HCT116 (cell line): Measurements from ENCODE around the gene BNIP5. TPM values are rescaled to one million over a fixed set of nuclear protein-coding genes. Genes with fewer than 3 reads are reported as not detected.

Source experiments
- ATAC-seq: fragments of 200-7000 bp; cut with Tn5 transposase; 2 replicates; pipeline ENCODE4 v1.9.1; 2020; ENCODE audit warnings: mild to moderate bottlenecking, moderate library complexity
- BruUV-seq: library from RNA; stranded (reverse); fragments of 400-500 nt; replicated peaks from 2 replicates; lab custom pipeline; 2021; lab: Mats Ljungman, UMichigan
- CTCF ChIA-PET: fragments of 300-600 bp; sonication (Branson Sonifier 250); formaldehyde crosslinking; loops from one replicate; lab custom pipeline; 2021; ENCODE audit warnings: antibody characterized with exemption; lab: Charles Lee
- POLR2A ChIA-PET: fragments of 300-600, 350-600 bp; sonication (Branson Sonifier 250); formaldehyde crosslinking; loops from one replicate; lab custom pipeline; 2021; ENCODE audit warnings: antibody characterized with exemption; lab: Charles Lee
- RAD21 ChIA-PET, 2 experiments: fragments of 300-600 bp; sonication (Branson Sonifier 250); formaldehyde crosslinking; loops; one replicate each; lab custom pipeline; 2023; ENCODE audit warnings: low total read pairs in 2 of 2; ENCODE audit not compliant: uncharacterized antibody in 2 of 2, unreplicated experiment in 2 of 2, low non-redundant PET in 1 of 2; lab: Charles Lee
- DNase-seq: peaks from one replicate; pipeline ENCODE4 v3.0.0-alpha.2; 2010; ENCODE audit warnings: low read depth, low spot score
- H2AFZ ChIP-seq: fragments of 200-600 bp; shearing (Covaris generic), sonication (generic); 2 replicates; pipeline ENCODE4 v1.6.1; 2017; ENCODE audit warnings: low read depth, mixed run types, mixed read lengths, antibody characterized with exemption, low read length; ENCODE audit not compliant: poor library complexity, severe bottlenecking
- H3K27ac ChIP-seq: 2 replicates; pipeline ENCODE4 v1.5.1; 2012; ENCODE audit warnings: low read depth, low read length
- H3K27me3 ChIP-seq: fragments of 200-600 bp; sonication (generic); 2 replicates; pipeline ENCODE4 v1.6.1; 2016; ENCODE audit warnings: mixed run types, low read length, mixed read lengths; ENCODE audit not compliant: insufficient read depth
- H3K36me3 ChIP-seq, 2 experiments: fragments of 200-500 bp in 1 of 2; fragments of 200-600 bp in 1 of 2; sonication (Bioruptor generic) in 1 of 2; sonication (generic) in 1 of 2; 2 replicates each; pipeline versions ENCODE4 v1.5.1 to v1.6.1; 2014 to 2016; ENCODE audit warnings: low read length in 2 of 2, inconsistent platforms in 1 of 2, mixed read lengths in 1 of 2, mixed run types in 1 of 2; ENCODE audit not compliant: insufficient read depth in 2 of 2, control insufficient read depth in 1 of 2
- H3K4me1 ChIP-seq, 2 experiments: fragments of 200-600 bp in 1 of 2; sonication (generic) in 1 of 2; 2 replicates each; pipeline versions ENCODE4 v1.5.1 to v1.6.1; 2012 to 2017; ENCODE audit warnings: low read length in 2 of 2, inconsistent platforms in 1 of 2, mild to moderate bottlenecking in 1 of 2, mixed read lengths in 1 of 2, mixed run types in 1 of 2, moderate library complexity in 1 of 2; ENCODE audit not compliant: insufficient read depth in 2 of 2, control insufficient read depth in 1 of 2
- H3K4me2 ChIP-seq: fragments of 200-600 bp; sonication (generic); 2 replicates; pipeline ENCODE4 v1.6.1; 2017; ENCODE audit warnings: mixed run types, low read length, mixed read lengths
- H3K4me3 ChIP-seq, 2 experiments: fragments of 200-600 bp in 1 of 2; sonication (generic) in 1 of 2; replicated peaks in 1 of 2; 2 replicates each; pipeline ENCODE4 v1.5.1; 2011 to 2016; ENCODE audit warnings: low read length in 2 of 2, control low read depth in 1 of 2, low read depth in 1 of 2, mild to moderate bottlenecking in 1 of 2, mixed read lengths in 1 of 2, mixed run types in 1 of 2
- H3K79me2 ChIP-seq: fragments of 200-600 bp; sonication (generic); 2 replicates; pipeline ENCODE4 v1.6.1; 2017; ENCODE audit warnings: mild to moderate bottlenecking, mixed run types, low read length, moderate library complexity, mixed read lengths; ENCODE audit not compliant: insufficient read depth
- H3K9ac ChIP-seq: fragments of 200-600 bp; sonication (generic); 2 replicates; pipeline ENCODE4 v1.6.1; 2016; ENCODE audit warnings: low read length, mixed read lengths
- H3K9me2 ChIP-seq: fragments of 200-600 bp; sonication (generic), shearing (Covaris generic); 2 replicates; pipeline ENCODE4 v1.6.1; 2017; ENCODE audit warnings: mixed run types, mild to moderate bottlenecking, moderate library complexity; ENCODE audit not compliant: insufficient read depth
- H3K9me3 ChIP-seq, 2 experiments: fragments of 200-500 bp in 1 of 2; fragments of 200-600 bp in 1 of 2; sonication (Bioruptor generic) in 1 of 2; sonication (generic) in 1 of 2; 2 replicates each; pipeline ENCODE4 v1.6.1; 2014 to 2017; ENCODE audit warnings: low read length in 2 of 2, mixed read lengths in 2 of 2, inconsistent platforms in 1 of 2, low read depth in 1 of 2, mild to moderate bottlenecking in 1 of 2, mixed run types in 1 of 2, moderate library complexity in 1 of 2; ENCODE audit not compliant: control insufficient read depth in 1 of 2, insufficient read depth in 1 of 2
- H4K20me1 ChIP-seq: fragments of 200-600 bp; sonication (generic), shearing (Covaris generic); 2 replicates; pipeline ENCODE4 v1.6.1; 2017; ENCODE audit warnings: mixed run types, mild to moderate bottlenecking, moderate library complexity; ENCODE audit not compliant: insufficient read depth
- CEBPB ChIP-seq: IDR thresholded peaks from 2 replicates; pipeline ENCODE4 v1.6.1; 2012; ENCODE audit warnings: low read depth
- EGR1 ChIP-seq: IDR thresholded peaks from 2 replicates; pipeline ENCODE4 v1.6.1; 2012; ENCODE audit warnings: low read depth
- FOSL1 ChIP-seq: IDR thresholded peaks from 2 replicates; pipeline ENCODE4 v1.6.1; 2012; ENCODE audit warnings: low read depth
- JUND ChIP-seq: IDR thresholded peaks from 2 replicates; pipeline ENCODE4 v1.6.1; 2012
- POLR2A ChIP-seq: IDR thresholded peaks from 2 replicates; pipeline ENCODE4 v1.7.0; 2011; ENCODE audit warnings: borderline replicate concordance; ENCODE audit not compliant: insufficient read depth, insufficient read length; ENCODE audit errors: extremely low read depth
- POLR2AphosphoS5 ChIP-seq: IDR thresholded peaks from 2 replicates; pipeline ENCODE4 v1.6.1; 2011; ENCODE audit warnings: mild to moderate bottlenecking, low read depth, low read length, moderate library complexity
- SIN3A ChIP-seq: IDR thresholded peaks from 2 replicates; pipeline ENCODE4 v1.6.1; 2012; ENCODE audit warnings: low read depth
- SP1 ChIP-seq: IDR thresholded peaks from 2 replicates; pipeline ENCODE4 v1.6.1; 2012; ENCODE audit warnings: low read depth
- SRF ChIP-seq: IDR thresholded peaks from 2 replicates; pipeline ENCODE4 v1.6.1; 2012; ENCODE audit warnings: low read depth
- YY1 ChIP-seq: IDR thresholded peaks from 2 replicates; pipeline ENCODE4 v1.6.1; 2011; ENCODE audit warnings: low read length, low read depth, moderate library complexity, mild to moderate bottlenecking; ENCODE audit not compliant: insufficient replicate concordance; ENCODE audit errors: extremely low read depth
- ZFX ChIP-seq: fragments of 450-650 bp; IDR thresholded peaks from 2 replicates; pipeline ENCODE4 v1.6.1; 2017
- ZNF274 ChIP-seq: fragments of 200-500 bp; sonication (Bioruptor generic); IDR thresholded peaks from 2 replicates; pipeline ENCODE4 v1.6.1; 2014; ENCODE audit warnings: mild to moderate bottlenecking, low read depth, low read length, inconsistent platforms
- intact Hi-C: fragments of 100-400 bp; cut with micrococcal nuclease; formaldehyde crosslinking; loops from 2 replicates; pipeline ENCODE4 v1.10.0; 2022
- total RNA-seq: library from RNA; stranded (reverse); gene quantifications from one replicate; pipeline ENCODE4 v1.2.1, GENCODE V29; 2021; ENCODE audit not compliant: unreplicated experiment
- TF ChIP-seq, protein P1 (sequence below): IDR thresholded peaks from 2 replicates; pipeline ENCODE4 v1.6.1; 2012

BNIP5 gene
- total RNA-seq, 1 experiment from 2014 or later: not detected

DNA sequence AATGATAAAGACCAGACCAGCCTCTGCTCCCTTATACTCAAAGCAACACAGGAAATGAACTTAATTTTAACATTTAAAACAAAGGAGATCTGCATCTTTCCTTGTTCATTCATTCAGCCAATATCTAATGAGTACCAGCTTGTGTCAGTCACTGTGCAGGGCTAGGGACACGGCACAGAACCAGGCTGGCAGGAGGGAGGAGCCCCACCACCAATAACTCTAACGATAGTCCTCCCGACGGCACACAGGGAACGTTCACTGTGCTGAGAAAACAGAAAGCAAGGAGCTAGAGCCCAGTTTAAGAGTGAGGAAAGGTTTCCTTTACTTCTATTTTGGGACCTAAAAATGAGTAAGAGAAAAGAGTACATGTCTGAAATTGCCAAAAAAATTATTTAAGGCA lies 40.9 kb upstream of the BNIP5 start:
- no peak overlapping the region for H3K4me3 ChIP-seq
- H3K9me2 ChIP-seq: no peaks in the 10 kb centered on the region
- TF ChIP-seq CEBPB (no peak), POLR2AphosphoS5 (no peak)
- TF ChIP-seq, all 23 proteins: peak for 0
- Histone ChIP-seq H3K9me3 (no peaks in the 10 kb centered on the region), H3K9ac (no peak overlapping the region), H4K20me1 (no peaks in the 10 kb centered on the region), H3K27me3 (no peaks in the 10 kb centered on the region), H2AFZ (no peak overlapping the region), H3K4me2 (no peak overlapping the region), H3K4me1 (no peaks in the 10 kb centered on the region), H3K27ac (no peak overlapping the region), H3K79me2 (no peaks in the 10 kb centered on the region), H3K36me3 (no peaks in the 10 kb centered on the region)
- DNase-seq (no peak), ATAC-seq (no peak)
- no TSS peak for BruUV-seq
- RAD21 ChIA-PET: no interaction called here
- intact Hi-C loops: no loop called here
- CTCF ChIA-PET: no interaction called here
- POLR2A ChIA-PET: no interaction called here

DNA sequence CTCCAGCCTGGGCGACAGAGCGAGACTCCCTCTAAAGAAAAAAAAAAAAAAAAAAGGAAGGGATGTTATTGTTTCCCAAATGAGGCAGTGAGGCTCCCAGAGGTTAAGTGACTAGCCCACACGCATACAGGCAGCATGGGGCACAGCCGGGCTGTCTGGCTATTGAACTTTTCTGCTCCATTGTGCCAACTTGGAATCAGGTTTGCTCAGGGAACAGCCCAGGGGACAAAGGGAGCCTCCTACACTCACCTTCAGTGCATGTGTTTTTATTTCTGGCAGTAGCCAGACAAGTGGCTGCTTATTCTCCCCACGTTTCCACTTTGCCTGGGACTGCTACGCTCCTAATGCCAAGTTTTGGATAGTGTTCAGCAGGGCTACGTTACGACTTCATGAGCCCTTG lies 40.1 kb upstream of the BNIP5 start:
- Histone ChIP-seq H3K79me2 (no peaks in the 10 kb centered on the region), H3K4me2 (no peak overlapping the region), H3K4me1 (no peaks in the 10 kb centered on the region), H3K27ac (no peak overlapping the region), H3K4me3 (no peak overlapping the region), H3K9me2 (no peaks in the 10 kb centered on the region), H3K27me3 (no peaks in the 10 kb centered on the region), H2AFZ (no peak overlapping the region), H3K9me3 (no peaks in the 10 kb centered on the region), H3K9ac (no peak overlapping the region), H4K20me1 (no peaks in the 10 kb centered on the region), H3K36me3 (no peaks in the 10 kb centered on the region)
- BruUV-seq: no TSS peak
- ChIA-PET RAD21 (no interaction called here), POLR2A (no interaction called here), CTCF (no interaction called here)
- ATAC-seq (no peak), DNase-seq (no peak)
- no peak for TF ChIP-seq EGR1
- no peak for TF ChIP-seq SRF
- no peak for TF ChIP-seq CEBPB
- no peak for TF ChIP-seq POLR2A
- TF ChIP-seq SP1: no peak
- TF ChIP-seq ZNF274: no peak
- TF ChIP-seq FOSL1: no peak
- no peak for TF ChIP-seq ZFX
- TF ChIP-seq JUND: no peak
- TF ChIP-seq, protein P1, sequence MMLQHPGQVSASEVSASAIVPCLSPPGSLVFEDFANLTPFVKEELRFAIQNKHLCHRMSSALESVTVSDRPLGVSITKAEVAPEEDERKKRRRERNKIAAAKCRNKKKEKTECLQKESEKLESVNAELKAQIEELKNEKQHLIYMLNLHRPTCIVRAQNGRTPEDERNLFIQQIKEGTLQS: no peak
- no peak for TF ChIP-seq YY1
- TF ChIP-seq SIN3A: no peak
- no peak for TF ChIP-seq POLR2AphosphoS5
- intact Hi-C loops: no loop called here
